Effector CD4-positive, alpha-beta T cell (primary cell): ENCODE data around the gene SHH.
"Not testable (repeated sequence)": the region's sequence is repeated elsewhere in the genome, so short reads cannot be mapped to it uniquely, and the experiment has no call there.

Experiments used
- DNase-seq: peaks from one replicate; pipeline ENCODE4 v3.0.0-alpha.2; 2020

SHH gene

DNA sequence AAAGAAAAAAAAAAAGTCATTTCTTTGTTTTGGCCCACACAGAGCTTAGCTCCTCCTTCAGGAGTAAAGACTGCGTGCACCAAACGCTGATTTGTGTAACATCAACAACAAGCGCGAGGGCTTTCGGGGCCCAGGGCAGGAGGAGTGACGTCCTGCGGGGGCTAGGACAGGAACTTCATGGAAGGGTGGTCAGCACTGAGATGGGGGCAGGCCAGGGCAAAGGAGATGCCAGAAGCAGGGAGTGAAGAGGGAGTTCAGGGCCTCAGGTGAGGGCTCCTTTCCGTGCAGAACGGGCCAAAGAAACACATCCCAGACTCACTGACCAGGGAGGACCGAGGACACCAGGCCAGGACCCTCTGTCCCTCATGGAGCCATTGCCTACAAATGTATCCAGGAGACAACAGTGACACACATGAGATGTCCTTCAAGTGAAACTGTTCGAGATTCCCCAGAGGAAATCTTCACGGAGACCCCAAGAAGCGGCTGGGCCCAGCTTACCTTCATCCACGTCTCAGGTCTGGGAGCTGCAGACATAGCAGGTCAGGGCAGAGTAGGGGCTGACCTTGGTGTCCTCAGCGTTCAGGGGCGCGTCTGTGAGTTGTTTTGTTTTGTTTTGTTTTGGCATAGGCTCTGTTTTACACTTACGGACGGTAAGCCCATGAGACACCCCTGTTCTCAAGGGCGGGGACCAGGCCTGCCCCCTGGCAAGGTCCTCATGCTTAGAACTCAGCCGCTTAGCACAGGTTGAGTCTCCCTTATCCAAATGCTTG, 30.4 kb upstream of the SHH start:
- no peak for DNase-seq

DNA sequence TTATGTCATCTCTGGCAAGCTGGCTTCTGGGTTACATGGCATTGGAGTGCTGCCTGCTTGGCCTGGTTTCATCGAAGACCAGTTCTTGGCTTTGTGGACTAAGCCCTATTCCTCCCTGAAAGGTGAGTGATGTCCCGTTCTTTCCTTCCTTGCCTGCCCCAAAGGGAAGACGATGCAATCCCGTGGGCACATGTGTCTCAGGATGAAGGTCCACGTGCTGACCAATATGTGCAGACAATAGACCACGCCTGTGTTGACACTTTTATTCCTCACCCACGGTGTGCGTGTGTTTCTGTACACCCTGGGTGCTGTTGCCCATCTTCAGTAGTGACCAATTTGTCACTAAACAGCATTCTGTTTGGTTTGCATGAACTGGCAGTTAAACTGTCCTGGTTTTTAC, 28.6 kb upstream of the SHH start:
- DNase-seq = no peak

DNA sequence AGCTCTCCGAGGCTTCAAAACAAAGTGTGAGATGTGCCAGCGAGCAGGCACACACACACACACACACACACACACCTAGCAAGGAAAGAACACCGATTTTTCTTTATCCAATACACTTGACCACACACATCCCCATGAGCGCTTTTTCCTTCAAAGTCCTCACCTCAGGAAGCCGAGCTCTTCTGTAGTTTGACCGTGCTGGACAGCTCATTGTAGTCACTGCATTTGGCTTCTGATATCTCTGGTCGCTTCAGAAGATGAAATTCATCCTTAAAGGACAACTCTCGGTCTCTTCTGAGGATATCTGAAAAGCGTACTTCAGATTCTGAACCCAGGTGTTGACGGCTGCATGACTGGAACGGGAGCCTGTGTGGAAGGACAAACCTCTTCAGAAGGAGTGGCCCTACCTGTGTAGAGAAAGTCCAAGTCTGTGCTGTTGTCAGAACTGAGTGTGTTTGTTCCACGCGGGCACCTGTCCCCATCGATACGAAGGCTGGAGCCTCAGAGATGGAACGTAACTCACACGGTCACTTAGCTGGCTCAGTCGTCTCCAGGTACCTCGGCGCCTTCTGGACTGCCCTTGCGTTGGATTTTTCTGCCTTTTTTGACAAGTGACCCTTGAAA, 28.1 kb upstream of the SHH start:
- no peak for DNase-seq

DNA sequence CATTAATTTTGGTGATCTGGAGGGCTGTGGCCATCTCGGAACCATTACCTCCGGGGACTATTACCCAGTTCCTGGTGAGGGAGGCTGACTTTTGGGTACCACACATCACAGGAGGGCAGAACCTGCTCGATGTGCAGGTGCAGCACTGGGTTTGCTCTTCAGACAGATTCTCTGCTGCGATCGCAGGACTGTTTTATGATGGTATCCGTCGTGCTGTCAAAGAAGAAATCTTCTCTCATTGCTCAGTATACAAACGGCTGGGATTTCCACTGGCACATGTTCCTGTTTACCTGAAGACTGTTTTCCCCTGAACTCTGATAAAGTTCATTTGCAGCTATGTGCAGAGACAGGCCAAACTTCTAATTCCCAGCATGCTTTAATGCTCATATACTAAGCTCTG, 27.2 kb upstream of the SHH start:
- DNase-seq = no peak

DNA sequence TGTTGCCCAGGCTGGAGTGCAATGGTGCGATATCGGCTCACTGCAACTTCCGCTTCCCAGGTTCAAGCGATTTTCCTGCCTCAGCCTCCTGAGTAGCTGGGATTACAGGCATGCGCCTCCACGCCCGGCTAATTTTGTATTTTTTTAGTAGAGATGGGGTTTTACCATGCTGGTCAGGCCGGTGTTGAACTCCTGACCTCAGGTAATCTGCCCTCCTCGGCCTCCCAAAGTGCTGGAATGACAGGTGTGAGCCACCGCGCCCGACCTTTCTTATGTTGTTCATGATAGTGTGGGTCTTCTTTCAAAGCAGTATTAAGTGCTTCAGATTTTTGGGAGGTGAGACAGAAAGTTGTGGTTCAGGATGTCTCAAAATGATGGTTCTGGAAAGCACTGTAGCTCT, 26.0 kb upstream of the SHH start:
- DNase-seq = not testable (repeated sequence)

DNA sequence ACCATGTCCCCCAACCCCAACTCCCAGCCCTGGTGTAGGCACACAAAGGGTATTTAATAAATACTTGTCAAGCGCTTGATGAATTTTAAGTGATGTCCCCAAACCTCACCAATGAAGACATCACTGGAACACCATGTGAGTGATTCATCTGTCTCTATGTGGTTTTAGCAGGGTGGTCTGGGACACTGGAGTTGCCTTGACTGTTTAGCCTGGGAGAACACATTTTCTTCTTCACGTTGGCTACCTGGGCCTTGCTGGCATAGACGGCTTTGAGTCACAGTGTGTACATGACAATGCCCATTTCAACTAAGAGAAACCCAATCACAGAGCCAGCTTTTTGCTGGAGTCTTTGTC, 24.8 kb upstream of the SHH start:
- no peak for DNase-seq

DNA sequence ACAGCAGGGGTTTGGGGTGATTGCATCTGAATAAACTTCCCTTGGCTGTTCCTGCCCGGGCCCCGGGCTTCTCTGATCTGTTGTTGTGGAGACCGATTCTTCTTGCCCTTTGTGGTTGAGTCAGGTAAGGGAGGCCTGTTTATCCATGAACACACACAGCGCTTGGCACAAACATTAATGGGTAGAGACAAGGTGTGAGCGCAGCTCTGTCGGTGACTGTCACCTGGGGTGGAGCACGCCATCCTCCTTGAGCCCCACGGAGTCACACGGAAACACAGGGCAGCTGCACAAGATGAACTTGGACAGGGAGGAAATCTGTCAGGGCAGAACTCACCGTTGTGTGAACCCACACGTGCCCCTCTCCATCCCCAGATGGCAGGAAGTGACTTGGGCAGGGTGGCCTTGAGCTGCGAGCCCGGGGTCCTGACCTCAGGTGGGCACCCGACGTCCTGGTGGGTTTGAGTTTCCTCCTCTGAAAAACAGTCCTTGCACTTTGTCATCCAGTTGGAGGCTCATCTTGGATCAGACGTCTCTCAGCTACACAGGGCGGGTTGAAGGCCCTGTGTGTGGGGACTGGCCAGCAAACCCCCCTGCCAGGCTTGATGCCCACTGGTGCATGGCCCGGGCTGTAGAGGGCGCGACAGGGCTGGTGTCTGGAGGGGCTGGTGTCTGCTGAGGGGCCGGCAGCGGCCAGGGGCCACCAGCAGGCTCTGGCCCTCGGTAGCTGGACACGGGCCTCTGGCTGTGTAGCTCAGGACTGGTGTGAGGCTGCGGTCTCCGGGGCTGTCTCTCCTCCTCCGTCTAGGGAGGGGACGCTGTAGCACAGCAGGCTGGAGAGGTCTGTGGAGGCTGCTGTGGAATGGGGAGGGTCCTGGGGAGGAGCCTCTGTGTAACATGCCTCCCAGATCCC, 24.2 kb upstream of the SHH start:
- no peak for DNase-seq

DNA sequence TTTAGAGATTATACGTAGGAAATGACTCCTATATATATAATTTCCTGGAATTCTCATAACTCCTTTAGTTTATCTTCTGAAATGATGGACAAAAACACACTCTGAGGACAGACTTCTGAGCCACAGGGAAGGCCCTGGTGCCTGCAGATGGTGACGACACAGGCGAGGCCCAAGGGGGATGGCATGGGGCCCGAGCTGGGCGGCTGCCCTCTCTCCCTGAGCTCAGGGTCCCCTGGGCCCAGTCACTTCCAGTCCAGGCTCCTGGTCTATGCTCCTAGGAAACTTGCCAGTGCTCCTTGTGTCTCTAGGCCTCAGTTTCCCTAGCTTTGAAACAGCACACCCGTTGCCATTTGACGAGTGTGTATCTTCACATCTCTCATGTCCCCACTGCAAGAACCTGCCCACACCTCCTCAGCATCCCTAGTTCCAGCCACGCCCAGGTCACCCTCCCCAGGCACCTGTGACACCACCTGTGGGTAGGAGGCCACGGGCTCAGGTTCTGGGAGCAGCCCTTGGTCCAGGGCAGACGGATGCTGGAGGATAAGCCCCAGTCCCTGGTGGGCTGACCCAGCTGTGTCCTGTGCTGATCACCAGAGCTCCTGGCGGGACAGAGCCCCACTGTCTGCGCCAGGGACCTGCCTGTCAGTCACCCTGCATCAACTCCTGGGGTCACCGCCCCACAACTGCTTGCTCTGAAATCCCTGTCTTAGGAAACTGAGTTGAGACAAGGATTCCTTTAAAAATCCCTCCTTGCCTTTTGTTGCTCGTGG, 23.4 kb upstream of the SHH start:
- DNase-seq = no peak

DNA sequence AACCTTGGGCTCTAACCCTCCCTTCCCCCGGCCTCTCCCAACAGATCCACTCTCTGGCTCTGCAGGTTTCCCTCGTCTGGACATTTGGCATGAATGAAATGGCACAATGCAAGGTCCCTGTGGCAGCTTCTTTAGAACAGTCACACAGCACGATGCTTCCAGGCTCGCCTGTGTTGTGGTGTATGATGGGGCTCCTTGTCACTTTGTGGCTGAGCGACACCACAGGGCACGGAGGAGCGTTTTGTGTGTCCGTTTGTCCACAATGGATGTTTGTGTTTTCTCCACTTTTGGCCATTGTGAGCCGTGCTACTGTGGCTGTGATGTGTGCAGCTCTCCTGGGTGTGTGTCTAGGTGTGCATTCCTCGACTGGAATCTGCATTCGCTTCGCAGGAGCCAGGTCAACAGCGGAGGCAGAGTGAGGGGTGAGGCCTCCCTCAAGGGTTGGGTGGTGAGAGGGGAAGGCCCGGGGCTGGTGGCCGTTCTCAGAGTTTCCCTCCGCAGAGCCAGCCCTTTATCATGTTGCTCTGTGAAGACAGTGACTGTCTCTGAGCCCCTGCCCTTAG, 22.3 kb upstream of the SHH start:
- no peak for DNase-seq

DNA sequence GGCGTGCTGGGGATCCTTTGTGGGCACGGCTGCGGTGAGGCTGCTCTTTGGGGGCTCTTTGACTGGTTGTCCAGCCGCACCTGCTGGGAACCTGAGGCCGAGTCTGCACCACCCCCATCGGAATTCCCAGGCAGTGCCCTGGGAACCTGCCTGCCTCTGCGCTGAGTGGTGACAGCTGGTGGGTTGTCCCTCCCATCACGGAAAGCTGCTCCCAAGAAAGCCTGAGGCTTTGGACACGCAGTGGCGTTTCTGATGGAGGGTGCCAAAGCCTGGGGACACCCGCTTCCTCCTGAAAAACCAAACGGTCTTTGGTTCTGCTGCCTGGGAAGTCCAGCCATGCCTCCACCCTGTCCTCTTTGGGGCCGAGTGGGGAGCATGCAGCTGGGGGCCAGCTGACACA, 21.4 kb upstream of the SHH start:
- no peak for DNase-seq

DNA sequence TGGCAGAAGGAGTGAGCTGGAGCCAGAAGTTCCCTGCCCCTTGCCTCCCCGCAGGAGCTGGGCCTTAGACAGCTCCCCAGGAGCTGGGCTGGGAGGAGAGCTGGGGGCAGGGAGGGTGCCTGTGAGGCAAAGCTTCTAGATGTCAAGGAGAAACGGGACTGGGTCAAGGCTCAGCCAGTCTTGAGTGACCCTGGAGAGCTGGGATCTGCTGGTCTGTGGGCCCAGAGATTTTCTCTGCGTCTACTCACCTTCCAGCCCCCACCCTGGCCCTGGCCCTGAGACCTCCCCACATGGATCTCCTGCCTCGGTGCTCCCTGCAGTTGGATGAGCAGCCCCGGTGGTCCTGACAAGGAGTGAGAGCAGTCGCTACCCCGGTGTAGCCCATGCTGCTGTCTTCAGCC, 20.3 kb upstream of the SHH start:
- DNase-seq = no peak

DNA sequence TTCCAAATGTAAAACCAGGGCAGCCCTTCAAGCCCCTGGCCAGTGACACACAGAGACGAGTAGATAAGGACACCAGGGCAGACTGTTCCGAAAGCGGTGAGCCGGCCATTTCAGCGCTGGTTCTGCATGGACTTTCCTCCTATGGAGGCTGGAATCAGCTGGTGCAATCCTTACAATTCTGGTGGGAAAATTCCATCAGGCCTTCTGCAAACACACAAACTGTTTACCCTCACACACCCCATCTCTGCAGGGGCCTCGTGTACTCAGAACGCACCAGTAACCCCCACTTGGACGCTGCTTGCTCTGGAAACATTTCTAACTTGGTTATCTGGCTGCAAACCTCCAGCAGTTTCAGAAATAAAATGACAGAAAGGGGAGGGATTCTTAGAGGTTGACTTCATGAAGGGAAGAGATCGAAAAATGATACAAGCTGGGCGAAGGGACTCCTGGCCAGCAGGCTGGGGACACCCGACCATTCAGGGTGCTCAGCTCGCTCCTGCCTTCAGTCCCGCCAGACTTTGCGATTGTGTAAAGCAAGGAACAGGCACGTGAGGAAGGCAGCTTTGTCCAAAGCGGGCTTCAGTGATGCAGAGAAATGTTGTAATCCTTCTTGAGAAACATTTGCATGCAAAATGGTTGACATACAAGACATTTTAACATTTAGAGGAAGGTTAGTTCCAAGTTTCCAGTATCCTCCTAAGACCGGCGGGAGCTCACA, 19.7 kb upstream of the SHH start:
- DNase-seq = no peak

DNA sequence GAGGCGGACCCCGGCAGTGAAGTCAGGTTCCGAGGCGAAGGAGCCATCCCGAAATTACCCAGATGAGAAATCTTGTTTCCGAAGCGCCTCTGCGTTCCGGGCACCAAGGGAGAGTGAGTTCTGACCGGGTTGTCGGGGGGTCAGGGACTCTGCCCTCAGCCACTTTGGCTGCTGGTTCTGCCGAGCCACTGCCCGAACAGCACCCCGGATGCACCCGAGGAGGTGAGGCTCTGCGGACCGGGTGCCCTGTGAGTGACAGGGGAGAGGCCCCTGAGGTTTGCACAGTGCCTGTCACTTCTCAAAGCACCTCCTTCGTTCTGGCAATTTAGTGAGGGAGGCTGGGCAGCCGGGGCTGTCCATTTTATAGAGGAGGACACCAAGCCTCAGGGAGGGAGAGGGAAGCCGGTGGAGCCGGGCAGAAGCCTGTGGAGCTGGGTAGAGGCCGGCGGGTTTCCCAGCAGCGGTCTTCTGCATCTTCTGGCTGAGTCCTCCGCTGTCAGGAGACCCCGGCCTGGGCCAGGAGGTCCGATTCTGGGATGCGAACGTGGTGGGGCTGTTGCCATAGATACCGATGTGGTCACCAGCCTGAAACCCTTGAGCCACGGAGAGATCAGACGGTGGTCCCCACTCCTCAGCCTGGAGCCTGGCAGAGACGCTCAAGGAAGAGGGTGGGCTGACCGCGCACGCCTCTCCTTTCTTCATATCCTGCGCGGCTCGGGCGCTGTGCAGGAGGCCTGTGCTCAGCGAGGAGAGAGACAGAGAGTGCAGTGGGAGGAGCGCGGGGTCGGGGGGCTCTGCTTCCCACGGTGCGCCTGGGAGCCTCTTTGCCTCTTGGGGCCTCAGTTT, 18.9 kb upstream of the SHH start:
- no peak for DNase-seq

DNA sequence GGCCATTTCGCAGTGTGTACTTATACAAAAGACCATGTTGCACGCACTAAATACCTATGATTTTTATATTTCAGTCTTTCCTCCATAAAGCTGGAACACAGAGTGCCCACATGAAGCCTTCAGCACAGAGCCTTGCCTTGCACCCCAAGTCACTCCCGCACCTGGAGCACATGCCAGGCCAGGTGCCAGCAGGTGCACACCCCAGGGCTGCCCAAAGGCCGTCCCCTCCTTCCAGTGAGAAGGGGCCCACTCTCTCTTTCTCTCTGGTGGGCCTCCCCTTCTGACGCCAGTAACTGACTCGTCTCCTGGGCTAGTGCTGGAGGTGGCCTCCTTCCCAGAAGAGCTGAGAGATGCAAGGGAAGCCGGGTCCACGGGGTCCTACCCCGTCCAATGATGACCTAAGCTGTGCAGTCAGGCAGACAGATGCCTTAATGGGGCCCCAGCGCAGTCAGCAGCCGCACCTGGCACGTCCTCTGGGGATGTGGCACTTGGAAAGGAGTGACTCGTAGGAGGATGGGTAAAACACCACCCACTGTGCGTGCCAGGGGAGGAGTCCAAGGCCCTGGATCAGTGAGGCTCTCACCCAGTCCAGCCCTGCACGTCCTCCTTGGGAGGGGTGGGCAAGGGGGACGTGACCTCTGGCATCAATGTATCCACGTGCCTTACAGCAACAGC, 17.7 kb upstream of the SHH start:
- DNase-seq = no peak

DNA sequence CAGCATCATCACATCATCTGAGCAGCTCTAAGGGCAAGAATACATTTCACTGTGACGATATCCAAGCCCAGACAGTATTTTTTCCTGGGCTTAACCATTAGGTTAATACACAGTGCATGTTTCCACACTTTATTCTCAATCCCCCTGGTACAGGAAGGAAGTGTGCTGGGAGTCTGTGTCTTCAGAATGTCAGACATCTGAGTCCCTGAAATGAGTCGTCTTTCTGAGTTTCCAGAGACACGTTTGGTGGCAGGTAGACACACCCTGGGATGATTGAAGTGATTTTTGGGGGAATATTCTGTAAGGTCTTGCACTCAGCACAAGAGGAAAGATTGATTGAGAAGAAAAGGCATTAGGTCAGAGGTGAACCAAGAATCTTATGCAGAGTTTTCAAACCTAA, 13.1 kb upstream of the SHH start:
- DNase-seq = no peak

DNA sequence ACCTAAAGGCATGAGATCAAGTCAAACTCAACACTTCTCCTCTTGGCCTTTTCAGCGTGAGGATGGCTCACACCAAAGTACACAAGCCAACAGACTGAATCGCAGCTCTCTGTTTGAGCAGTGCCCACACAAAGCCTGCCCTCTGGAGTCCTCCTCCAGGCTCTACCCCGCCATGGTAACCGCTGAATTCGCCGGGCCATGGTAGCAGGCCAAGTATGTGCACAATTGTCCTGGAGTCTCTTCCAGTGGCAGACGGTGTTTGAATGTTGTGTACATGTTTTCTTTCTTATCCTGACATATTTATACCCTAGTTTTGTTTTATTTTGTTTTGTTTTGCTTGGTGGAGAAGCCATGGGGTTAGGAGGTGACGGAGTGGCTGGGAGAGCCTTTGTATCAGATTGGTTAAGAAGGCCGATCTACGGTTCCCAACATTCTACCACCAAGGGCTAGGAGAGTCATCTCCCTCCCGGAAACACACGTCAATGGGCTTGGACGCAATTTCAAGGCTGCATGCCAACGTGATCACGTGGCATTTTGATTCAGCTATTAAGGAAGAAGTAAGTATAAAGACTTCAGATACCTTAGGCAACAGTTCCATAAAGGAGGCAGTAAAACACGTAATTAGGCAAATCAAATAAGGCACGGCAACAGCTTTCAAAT, 12.1 kb upstream of the SHH start:
- DNase-seq = no peak

DNA sequence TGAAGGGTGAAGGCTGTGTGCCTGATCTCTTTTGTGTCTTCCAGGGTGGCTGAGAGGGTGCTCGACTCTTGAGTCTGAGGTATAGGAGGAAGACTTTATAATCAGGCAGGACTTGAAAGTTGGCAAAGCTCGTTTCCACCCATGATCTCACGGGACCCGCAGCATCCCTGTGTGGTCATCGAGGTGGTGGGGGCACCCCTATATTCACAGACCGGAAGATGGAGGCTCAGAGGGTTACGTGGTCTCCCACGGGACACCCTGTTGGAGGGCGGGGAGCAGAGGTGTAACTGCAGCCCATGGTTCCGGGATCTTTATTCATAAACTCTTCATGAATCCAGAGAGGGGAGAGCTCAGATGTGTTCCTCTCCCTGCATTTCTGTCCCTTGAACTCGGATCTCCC, 9.6 kb upstream of the SHH start:
- DNase-seq = no peak

DNA sequence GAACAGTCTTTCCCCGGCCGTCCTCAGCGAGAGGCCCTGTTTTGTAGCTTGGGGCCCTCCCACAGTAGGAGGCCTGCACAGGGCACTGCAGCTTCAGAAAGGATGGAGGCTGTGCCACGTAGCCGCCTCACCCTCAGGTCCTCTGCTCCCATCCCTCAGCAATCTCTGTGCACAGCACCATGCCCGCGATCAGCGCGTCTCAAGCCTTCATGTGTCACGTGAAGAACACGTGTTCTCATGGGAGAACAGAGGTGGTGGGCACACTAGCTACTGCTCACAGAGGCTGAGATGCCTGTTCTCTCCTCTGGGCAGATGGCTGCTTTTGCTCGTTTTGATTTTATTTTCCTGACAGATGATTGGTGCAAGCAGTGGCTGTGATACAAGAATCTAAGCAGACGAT, 8.5 kb upstream of the SHH start:
- DNase-seq = no peak

DNA sequence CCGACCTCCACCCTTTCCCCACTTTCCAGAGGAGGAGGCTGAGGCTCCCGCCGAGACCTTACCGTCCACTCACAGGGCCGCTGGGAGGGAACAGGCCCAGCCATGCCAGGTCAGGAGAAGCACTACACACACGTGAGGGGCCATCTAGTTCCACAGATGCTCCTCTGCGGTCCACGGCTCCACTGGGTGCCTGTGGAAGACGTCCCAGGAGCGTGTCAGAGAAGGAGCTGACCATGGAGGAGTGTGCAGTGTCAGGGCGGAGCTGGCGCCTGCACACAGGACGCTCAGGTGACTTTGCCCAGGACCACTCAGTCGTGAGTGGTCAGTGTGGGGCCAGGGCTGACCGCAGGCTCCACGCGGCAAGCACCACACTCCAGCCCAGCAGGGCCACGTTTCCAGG, 8.0 kb upstream of the SHH start:
- no peak for DNase-seq

DNA sequence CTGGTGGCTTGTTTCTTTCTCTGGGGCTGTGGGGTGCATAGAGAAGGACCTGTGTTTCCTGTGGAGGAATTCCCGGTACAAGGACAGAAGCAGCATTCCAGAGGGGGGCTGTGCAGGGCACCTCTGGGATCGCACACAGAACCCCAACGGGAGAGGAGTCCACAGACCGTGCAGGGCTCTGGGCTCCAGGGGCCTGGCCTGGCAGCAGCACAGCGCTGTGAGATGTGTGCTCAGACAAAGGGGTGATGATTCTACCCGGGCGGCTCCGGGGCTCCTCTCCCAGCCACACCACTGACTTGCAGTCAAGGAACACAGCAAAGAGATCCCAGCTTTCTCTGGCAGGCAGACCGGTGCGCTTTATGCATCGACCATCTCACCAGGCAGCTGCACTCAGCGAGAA, 6.9 kb upstream of the SHH start:
- DNase-seq = no peak
